GM21423 (cell line): ENCODE measurements around the gene WBP1.
"Not testable (repeated sequence)": the region's sequence is repeated elsewhere in the genome, so short reads cannot be mapped to it uniquely, and the experiment has no call there.

Experiments used
- ATAC-seq: cut with Tn5 transposase; IDR thresholded peaks from one replicate; pipeline ENCODE4 v1.9.1; 2021; ENCODE audit warnings: mild to moderate bottlenecking, moderate library complexity; ENCODE audit not compliant: unreplicated experiment

Gene WBP1

GRCh38 chr2:74426181-74426758 lies 32.0 kb upstream of the WBP1 start:
- no peak for ATAC-seq

GRCh38 chr2:74427551-74427950 lies 30.7 kb upstream of the WBP1 start:
- no peak for ATAC-seq

- ATAC-seq = no peak
These were observed 29.6 kb upstream of the WBP1 start for GRCh38 chr2:74428675-74429074.

GRCh38 chr2:74429487-74430451 lies 28.5 kb upstream of the WBP1 start:
- ATAC-seq = no peak

GRCh38 chr2:74430502-74430901 lies 27.7 kb upstream of the WBP1 start:
- ATAC-seq = no peak

- ATAC-seq = no peak
These were observed 22.0 kb upstream of the WBP1 start for GRCh38 chr2:74436111-74436805.

- no peak for ATAC-seq
These were observed 21.2 kb upstream of the WBP1 start for GRCh38 chr2:74436848-74437695.

- no peak for ATAC-seq
These were observed 20.0 kb upstream of the WBP1 start for GRCh38 chr2:74438248-74438647.

GRCh38 chr2:74439373-74439772 lies 18.9 kb upstream of the WBP1 start:
- ATAC-seq = no peak

GRCh38 chr2:74439803-74440377 lies 18.3 kb upstream of the WBP1 start:
- ATAC-seq = no peak

- peak; percentile 80 for ATAC-seq
These were observed 17.7 kb upstream of the WBP1 start for GRCh38 chr2:74440378-74441169.

GRCh38 chr2:74441170-74441689 lies 17.0 kb upstream of the WBP1 start:
- ATAC-seq = peak; percentile 23

- ATAC-seq = peak; percentile 37
These were observed 16.4 kb upstream of the WBP1 start, which contains the start of gene RTKN for GRCh38 chr2:74441690-74442482. Gene RTKN, minus strand, starts transcription at chr2:74441937. Its CDS starts 121 bp downstream, at chr2:74441816.

GRCh38 chr2:74442483-74443297 lies 15.5 kb upstream of the WBP1 start:
- not testable (repeated sequence) for ATAC-seq

GRCh38 chr2:74444498-74445318 lies 13.5 kb upstream of the WBP1 start:
- no peak for ATAC-seq

GRCh38 chr2:74447230-74447999 lies 10.8 kb upstream of the WBP1 start:
- ATAC-seq = no peak
